ENCODE data around the gene TRIM17.

GRCh38 chr1:228390649-228391048 is 26.0 kb downstream of the TRIM17 start:
- TF ChIP-seq, protein P1, sequence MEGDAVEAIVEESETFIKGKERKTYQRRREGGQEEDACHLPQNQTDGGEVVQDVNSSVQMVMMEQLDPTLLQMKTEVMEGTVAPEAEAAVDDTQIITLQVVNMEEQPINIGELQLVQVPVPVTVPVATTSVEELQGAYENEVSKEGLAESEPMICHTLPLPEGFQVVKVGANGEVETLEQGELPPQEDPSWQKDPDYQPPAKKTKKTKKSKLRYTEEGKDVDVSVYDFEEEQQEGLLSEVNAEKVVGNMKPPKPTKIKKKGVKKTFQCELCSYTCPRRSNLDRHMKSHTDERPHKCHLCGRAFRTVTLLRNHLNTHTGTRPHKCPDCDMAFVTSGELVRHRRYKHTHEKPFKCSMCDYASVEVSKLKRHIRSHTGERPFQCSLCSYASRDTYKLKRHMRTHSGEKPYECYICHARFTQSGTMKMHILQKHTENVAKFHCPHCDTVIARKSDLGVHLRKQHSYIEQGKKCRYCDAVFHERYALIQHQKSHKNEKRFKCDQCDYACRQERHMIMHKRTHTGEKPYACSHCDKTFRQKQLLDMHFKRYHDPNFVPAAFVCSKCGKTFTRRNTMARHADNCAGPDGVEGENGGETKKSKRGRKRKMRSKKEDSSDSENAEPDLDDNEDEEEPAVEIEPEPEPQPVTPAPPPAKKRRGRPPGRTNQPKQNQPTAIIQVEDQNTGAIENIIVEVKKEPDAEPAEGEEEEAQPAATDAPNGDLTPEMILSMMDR (IDR thresholded peaks at IDR 0.05) = no peak
- TF ChIP-seq TEAD4 (IDR thresholded peaks at IDR 0.05; ENCODE audit: borderline replicate concordance, insufficient read depth) (no peak), RAD21 (IDR thresholded peaks at IDR 0.05; ENCODE audit: low read length) (no peak), JUND (IDR thresholded peaks at IDR 0.05) (no peak), EZH2phosphoT487 (IDR thresholded peaks at IDR 0.05; ENCODE audit: borderline replicate concordance, low read depth) (no peak), POLR2AphosphoS5 (IDR thresholded peaks at IDR 0.05; ENCODE audit: low read depth, low read length) (no peak), FOXJ3 (CRISPR knock-in tag; IDR thresholded peaks at IDR 0.05) (no peak), TAF1 (IDR thresholded peaks at IDR 0.05; ENCODE audit: borderline replicate concordance, low read depth, low read length) (no peak), FOXM1 (IDR thresholded peaks at IDR 0.05; ENCODE audit: low read depth) (no peak), RFX5 (IDR thresholded peaks at IDR 0.05; ENCODE audit: low read length) (no peak)
- TF ChIP-seq, protein P2, sequence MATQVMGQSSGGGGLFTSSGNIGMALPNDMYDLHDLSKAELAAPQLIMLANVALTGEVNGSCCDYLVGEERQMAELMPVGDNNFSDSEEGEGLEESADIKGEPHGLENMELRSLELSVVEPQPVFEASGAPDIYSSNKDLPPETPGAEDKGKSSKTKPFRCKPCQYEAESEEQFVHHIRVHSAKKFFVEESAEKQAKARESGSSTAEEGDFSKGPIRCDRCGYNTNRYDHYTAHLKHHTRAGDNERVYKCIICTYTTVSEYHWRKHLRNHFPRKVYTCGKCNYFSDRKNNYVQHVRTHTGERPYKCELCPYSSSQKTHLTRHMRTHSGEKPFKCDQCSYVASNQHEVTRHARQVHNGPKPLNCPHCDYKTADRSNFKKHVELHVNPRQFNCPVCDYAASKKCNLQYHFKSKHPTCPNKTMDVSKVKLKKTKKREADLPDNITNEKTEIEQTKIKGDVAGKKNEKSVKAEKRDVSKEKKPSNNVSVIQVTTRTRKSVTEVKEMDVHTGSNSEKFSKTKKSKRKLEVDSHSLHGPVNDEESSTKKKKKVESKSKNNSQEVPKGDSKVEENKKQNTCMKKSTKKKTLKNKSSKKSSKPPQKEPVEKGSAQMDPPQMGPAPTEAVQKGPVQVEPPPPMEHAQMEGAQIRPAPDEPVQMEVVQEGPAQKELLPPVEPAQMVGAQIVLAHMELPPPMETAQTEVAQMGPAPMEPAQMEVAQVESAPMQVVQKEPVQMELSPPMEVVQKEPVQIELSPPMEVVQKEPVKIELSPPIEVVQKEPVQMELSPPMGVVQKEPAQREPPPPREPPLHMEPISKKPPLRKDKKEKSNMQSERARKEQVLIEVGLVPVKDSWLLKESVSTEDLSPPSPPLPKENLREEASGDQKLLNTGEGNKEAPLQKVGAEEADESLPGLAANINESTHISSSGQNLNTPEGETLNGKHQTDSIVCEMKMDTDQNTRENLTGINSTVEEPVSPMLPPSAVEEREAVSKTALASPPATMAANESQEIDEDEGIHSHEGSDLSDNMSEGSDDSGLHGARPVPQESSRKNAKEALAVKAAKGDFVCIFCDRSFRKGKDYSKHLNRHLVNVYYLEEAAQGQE (IDR thresholded peaks at IDR 0.05; ENCODE audit: low read depth, low read length) = no peak
- TF ChIP-seq, protein P3, sequence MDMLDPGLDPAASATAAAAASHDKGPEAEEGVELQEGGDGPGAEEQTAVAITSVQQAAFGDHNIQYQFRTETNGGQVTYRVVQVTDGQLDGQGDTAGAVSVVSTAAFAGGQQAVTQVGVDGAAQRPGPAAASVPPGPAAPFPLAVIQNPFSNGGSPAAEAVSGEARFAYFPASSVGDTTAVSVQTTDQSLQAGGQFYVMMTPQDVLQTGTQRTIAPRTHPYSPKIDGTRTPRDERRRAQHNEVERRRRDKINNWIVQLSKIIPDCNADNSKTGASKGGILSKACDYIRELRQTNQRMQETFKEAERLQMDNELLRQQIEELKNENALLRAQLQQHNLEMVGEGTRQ (IDR thresholded peaks at IDR 0.05; ENCODE audit: borderline replicate concordance, low read depth, low read length) = no peak
- TF ChIP-seq, protein P4, sequence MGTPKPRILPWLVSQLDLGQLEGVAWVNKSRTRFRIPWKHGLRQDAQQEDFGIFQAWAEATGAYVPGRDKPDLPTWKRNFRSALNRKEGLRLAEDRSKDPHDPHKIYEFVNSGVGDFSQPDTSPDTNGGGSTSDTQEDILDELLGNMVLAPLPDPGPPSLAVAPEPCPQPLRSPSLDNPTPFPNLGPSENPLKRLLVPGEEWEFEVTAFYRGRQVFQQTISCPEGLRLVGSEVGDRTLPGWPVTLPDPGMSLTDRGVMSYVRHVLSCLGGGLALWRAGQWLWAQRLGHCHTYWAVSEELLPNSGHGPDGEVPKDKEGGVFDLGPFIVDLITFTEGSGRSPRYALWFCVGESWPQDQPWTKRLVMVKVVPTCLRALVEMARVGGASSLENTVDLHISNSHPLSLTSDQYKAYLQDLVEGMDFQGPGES (IDR thresholded peaks at IDR 0.05; ENCODE audit: low read depth, low read length) = no peak
